Mesenteric fat pad (tissue), 1 donor: Measurements from ENCODE around the gene STAB1. TPM values are rescaled to one million over a fixed set of nuclear protein-coding genes. Genes with fewer than 3 reads are reported as not detected.

Experiments used
- DNase-seq: peaks from one replicate; pipeline ENCODE4 v3.0.0-alpha.2; 2020; ENCODE audit warnings: low spot score
- total RNA-seq: library from RNA; stranded (reverse); fragmentation: NEBNext Ultra II Directional; extraction: Animal tissue kit (Norgen Biotek cat#: 25700); gene quantifications from one replicate; pipeline ENCODE4 v1.2.1, GENCODE V29; 2021
- donor health status: DM: yes; HTN: yes; CAD: no.

STAB1 gene
- total RNA-seq, 1 donor from 2014 or later: 557 TPM

- no peak for DNase-seq
Observed at GRCh38 chr3:52484680-52485461, 10.3 kb upstream of the STAB1 start.

- no peak for DNase-seq
Observed at GRCh38 chr3:52487050-52487787, 7.9 kb upstream of the STAB1 start.

- no peak for DNase-seq
Observed at GRCh38 chr3:52487788-52488691, 7.1 kb upstream of the STAB1 start.

- no peak for DNase-seq
Observed at GRCh38 chr3:52488746-52489145, 6.4 kb upstream of the STAB1 start.

- no peak for DNase-seq
Observed at GRCh38 chr3:52489453-52489852, 5.7 kb upstream of the STAB1 start.

- DNase-seq: no peak
Observed at GRCh38 chr3:52490035-52490938, 4.9 kb upstream of the STAB1 start.

GRCh38 chr3:52490939-52491526 lies 4.1 kb upstream of the STAB1 start:
- no peak for DNase-seq

GRCh38 chr3:52492059-52492458 lies 3.1 kb upstream of the STAB1 start:
- no peak for DNase-seq

GRCh38 chr3:52493232-52494017 lies 1.7 kb upstream of the STAB1 start:
- no peak for DNase-seq

GRCh38 chr3:52494445-52494844 lies 693 bp upstream of the STAB1 start:
- no peak for DNase-seq

- DNase-seq: no peak
Observed at GRCh38 chr3:52495777-52496602, 852 bp downstream of the STAB1 start.

GRCh38 chr3:52498137-52499054 lies 3.3 kb downstream of the STAB1 start:
- no peak for DNase-seq

- no peak for DNase-seq
Observed at GRCh38 chr3:52501046-52501445, 5.9 kb downstream of the STAB1 start.

GRCh38 chr3:52502001-52502400 lies 6.9 kb downstream of the STAB1 start:
- no peak for DNase-seq

GRCh38 chr3:52502808-52503350 lies 7.7 kb downstream of the STAB1 start:
- DNase-seq: no peak

GRCh38 chr3:52503788-52504424 lies 8.8 kb downstream of the STAB1 start:
- DNase-seq: no peak

- DNase-seq: no peak
Observed at GRCh38 chr3:52504977-52505376, 9.8 kb downstream of the STAB1 start.
